GM19193 (cell line): ENCODE results near the gene ABCC1.

Experiments
- POLR2A ChIP-seq: IDR thresholded peaks from 4 replicates; pipeline ENCODE4 v1.6.1; 2011; ENCODE audit not compliant: insufficient read depth, insufficient read length; ENCODE audit errors: extremely low read depth

The ABCC1 gene

DNA sequence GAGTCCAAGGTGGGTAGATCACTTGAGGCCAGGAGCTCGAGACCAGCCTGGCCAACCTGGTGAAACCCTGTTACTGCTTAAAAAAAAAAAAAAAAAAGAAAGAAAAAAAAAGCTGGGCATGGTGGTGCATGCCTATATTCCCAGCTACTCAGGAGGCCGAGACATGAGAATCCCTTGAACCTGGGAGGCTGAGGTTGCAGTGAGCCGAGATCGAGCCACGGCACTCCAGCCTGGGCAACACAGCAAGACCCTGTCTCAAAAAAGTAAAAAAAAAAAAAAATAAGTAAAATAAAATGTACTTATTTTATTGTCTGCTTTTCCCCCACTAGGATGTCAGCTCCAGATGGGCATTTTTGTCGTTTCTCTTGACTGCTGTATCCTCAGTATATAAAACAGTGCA is 107.7 kb downstream of the ABCC1 start:
- TF ChIP-seq POLR2A = no peak

DNA sequence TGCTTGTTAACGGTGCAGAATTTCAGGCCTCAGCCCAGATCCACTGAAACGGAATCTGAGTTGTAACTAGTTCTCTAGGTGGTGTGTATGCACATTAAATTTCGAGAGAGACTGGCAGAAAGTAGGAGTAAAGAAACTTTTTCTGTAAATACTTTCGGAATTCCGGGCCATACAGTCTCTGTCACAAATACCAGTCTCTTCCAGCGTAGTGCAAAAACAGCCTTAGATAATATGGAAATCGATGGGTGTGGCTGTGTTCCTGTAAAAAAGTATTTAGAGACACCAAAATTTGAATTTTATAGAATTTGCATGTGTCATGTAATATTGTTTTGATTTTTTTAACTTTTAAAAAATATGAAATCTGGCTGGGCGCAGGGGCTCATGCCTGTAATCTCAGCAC is 109.7 kb downstream of the ABCC1 start:
- no peak for TF ChIP-seq POLR2A

DNA sequence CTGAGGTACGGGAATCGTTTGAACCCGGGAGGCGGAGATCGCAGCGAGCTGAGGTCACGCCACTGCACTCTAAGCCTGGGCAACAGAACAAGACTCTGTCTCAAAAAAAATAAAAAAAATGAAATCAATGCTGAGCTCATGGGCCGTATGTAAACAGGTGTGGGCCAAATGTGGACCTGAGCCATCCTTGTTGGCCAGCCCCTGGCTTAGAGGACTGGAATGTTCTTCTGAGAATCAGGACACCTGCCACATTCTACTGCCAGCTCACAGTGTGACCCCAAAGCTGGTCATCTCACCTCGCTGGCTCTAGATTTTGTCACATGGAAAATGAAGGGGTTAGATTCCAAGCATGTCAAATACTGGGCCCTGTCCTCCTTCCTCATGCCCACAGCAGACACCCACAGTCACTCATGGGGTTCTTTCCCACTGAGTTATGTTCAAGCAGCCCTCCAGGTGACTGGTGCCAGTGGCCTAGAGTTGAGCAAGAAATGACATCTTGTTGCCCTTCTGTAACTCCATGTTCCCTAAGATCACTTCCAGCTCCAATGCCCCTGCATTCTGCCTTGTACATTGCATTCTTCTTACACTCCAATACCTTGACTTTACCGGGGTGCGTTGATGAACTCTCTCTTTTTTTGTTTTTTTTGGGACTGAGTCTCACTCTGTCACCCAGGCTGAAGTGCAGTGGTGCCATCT is 110.6 kb downstream of the ABCC1 start:
- TF ChIP-seq POLR2A = no peak

DNA sequence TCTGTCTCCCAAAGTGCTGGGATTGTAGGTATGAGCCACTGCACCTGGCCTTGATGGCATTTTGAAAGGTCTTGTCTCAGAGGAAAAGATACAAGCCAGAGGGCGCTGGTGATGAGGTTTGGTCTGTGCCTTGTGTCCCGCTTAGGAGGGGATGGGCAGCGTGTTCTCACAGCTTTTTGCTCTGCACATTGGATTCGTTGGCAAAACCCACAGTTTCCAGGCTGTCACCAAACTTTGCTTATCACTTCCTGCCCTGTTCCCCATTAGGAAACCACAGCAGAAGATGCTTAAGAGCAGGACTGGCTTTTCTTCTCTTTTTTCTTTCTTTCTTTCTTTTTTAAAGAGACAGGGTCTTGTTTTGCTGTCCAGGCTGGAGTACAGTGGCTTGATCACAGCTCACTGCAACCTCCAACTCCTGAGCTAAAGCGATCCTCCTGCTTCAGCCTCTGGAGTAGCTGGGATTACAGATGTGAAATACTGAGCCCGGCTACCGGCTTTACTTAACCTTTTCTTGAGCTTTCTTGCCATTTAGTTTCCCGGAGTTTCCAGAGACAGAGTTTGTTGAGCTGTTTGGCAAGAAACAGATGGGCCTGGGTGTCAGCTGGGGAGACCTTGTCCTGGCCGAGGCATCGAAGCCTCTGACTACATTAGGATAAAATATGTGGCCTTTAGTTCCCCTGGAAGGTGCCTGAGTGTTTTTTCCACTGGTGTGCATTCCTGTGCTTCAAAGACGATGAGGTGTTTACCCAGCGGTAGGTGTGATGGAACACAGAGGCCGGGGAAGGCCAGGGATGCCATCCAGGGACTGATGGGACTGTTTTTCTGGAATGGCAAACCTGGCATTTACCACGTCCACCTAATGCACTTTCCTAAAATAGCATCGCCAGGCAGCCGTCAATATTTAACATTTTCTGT is 112.9 kb downstream of the ABCC1 start:
- TF ChIP-seq POLR2A = no peak

DNA sequence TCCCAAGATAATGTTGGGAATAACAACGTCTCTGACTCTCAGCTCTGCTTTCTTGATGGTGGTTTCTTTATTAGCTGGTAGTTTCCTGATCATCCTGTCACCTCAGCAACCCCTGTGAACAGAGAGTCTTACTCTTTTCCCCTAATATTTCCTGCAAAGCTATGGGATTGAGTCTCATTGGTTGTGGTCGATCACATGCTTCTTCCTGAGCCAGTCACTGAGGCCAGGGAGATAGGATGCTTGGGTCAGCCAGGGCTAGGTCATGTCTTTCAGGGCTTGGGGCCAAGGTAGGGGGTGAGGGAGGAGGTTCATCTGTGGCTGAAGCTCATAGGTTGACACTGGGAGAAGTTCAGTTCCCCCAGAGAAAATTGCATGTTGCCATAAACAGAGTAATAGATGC is 114.3 kb downstream of the ABCC1 start:
- TF ChIP-seq POLR2A = no peak

DNA sequence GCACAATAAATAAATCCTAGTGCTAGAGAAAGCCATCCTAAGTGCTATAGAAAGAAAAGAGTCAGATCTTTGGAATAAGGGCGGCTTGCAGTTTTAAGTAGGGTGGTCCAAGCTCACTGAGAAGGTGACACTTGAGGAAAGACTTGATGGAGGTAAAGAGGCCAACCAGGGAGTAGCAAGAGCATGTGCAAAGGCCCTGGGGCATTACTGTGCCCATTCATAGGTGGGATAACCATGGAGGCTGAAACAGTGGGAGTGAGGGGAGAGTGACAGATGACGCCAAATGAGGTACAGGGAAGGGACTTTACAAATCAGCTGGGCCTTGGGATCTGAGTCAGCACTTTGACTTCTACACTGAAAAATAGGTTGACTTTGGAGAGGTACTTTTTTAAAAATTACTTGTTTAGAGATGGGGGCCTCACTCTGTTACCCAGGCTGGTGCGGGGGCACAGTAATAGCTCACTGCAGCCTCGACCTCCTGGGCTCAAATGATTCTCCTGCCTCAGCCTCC is 115.5 kb downstream of the ABCC1 start:
- no peak for TF ChIP-seq POLR2A

DNA sequence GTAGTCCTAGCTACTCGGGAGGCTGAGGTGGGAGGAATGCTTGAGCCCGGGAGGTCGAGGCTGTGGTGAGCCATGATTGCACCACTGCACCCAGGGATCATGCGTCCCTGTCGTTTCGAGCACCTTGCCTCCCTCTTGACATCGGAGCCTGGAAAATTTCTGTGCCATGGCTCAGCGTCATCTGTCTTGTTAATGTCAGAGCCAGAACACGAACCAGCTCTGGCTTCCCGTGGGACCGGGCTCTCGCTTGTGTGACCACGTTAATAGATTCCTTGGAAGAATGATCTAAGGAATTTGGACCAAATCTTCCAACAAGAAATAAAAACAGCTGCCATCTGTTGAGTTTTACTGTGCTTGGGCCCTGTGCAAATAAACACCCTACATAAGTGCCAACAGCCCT is 117.7 kb downstream of the ABCC1 start:
- TF ChIP-seq POLR2A = no peak

DNA sequence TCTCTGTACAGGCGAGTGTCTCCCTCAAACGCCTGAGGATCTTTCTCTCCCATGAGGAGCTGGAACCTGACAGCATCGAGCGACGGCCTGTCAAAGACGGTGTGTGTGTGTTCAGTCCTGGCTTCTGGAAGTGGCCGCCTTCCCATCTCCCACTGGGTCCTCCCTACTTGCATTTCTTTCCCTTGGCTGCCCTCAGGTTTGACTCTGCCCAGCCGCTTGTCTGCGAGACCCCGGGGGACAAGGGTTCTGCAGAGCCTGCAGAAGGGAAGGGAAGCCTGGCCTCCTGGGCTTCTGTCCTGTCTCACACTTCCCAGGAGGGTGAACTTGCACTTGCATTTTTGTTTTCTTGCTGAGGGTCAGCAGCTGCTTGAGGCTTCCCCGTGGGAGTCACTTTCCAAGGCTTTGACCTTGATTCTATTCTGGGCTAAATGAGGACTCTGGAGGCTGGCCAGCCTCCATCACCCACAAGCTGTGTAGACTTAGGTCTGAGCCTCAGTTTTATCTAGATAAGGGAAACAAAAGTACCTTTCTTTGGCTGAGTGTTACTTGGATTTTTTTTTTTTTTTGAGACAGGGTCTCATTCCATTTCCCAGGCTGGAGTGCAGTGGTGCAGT is 122.3 kb downstream of the ABCC1 start:
- TF ChIP-seq POLR2A = no peak

DNA sequence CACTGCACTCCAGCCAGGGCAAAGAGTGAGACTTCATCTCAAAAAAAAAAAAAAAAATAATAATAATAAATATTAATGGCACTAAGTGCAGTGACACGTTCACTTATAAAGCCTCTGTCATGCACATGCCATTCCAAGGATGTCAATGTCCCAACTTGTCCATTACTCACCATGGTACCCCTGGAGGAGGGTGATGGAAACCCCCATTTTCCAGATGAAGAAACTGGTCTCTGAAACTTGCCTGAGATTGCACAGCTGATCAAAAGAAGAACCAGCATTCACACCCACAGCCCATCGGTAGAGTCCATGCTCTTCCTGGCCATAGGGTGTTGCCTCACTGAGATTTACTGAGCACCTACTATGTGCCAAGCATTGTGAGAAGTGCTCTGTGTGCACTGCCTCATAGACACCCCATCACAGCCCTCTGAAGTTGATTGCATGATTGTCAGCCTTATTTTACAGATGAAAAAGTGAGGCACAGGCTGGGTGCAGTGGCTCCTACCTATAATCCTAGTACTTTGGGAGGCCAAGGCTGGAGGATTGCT is 123.7 kb downstream of the ABCC1 start:
- no peak for TF ChIP-seq POLR2A

DNA sequence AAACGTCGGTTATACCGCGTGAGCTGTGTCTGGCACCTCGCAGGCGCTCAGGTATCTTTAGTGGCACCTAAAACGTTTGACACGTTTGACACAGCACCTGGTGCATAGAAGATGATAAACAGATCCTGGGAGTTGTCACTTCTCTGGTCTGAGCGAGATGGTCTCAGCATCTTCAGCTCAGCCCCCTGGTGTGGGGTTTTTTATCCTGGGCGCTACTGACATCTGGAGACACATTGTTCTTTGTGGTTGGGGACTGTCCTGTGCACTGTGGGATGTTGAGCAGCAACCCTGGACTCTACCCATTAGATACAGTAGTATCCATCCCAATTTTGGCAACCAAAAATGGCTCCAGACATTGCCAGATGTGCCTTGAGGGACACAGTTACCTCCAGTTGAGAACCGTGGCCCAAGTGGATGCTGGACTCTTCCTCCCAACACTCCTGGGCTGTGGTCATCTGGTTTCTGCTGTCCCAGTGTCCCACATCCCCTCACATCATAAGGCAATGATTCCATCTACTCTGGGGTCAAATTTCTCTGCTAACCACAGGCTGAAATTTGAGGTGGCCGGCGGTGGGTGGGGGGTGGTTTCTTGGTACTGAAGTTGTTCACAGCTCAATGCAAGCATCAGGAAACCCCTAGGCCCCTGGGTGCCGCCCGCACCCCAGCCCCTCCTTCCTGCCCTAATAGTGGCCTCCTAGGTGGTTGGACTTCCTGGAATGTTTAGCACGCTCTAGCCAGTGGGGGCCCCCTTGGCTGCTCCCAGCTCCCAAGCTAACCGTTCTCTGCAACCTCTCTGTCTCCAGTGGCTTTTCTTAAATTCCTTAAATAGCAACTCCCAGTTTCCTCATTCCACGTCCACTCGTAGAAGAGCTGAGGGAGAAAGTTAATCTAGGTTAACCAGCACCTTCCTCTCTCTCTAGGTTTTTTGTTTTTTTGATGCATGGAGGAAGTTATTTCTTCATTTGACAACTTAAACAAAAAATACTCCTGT is 124.8 kb downstream of the ABCC1 start:
- no peak for TF ChIP-seq POLR2A

DNA sequence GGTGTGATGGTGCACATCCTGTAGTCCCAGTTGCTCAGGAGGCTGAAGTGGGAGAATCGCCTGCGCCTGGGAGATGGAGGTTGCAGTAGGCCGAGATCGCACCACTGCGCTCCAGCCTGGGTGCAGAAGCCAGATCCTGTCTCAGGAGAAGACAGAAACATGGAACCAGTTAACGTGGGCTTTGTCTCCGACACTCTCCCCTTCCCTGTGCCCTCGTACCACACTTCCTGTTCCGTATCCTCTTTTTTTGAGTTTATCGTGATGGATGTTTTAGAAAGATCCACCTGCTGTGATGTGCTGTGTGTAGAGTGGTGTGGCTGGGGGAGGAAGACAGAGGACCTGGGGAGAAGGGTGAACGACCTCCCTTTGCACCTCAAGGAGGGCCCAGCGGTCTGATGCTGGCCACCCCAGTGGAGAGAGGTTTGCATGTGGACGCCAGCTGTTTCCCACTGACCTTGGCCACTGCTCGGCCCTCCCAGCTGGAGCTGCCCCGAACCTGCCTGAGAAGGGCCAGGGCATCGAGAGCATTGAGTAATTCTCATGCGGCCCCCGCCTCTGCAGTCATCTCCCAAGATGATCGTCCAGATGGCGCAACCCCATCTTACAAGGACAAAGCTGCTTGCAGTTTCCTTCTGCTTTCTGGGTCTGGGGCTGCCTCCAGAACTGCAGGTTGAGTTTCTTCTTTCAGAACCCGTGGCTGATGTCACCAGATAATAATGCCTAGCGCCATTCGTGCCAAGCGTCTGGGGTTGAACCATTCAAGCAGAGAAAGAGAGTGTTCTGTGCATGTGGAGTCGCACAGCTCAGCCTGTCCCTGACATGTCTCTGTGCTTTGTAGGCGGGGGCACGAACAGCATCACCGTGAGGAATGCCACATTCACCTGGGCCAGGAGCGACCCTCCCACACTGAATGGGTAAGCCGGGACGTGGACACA is 126.3 kb downstream of the ABCC1 start:
- TF ChIP-seq POLR2A = no peak

DNA sequence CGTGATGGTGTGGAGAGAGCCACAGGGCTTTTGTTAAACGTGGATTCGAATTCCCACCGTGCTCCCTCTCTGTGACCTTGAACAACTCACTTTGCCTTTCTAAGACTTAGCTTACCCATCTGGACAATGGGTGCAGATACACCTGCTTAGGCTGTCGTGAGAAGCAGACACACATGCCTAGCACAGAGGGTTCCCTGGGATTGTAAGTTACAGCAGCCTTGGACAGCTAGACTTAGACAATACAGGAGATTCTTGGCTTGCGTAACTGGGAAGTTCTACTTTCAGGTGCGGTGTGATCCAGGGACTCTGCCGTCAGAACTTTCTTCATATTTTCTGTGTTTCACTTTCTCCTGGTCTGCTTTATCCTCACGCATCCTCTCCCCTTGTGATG is 127.0 kb downstream of the ABCC1 start:
- no peak for TF ChIP-seq POLR2A

DNA sequence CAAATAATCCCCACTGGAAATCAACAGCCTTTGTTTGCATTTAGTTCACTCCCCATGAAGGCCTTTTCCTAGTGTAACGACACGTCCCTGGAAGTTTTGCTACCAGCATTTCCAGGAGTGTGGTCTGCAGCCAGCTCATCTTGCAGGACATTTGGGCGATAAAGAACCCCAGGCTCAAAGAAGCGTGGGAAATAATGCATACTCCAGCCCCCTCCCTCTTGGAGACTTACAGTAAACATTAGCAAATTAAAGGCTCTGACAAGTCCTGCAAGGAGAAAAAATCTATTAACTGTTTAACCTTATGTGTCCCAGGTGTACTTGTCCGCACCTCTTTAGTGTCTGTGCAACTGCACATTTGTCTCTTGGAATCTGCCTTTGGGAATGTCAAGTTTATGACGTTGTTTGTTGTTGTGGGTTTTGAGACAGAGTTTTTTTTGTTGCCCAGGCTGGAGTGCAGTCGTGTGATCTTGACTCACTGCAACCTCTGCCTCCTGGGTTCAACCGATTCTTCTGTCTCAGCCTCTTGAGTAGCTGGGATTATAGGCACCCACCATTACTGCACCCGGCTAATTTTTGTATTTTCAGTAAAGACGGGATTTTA is 131.1 kb downstream of the ABCC1 start:
- TF ChIP-seq POLR2A = no peak

DNA sequence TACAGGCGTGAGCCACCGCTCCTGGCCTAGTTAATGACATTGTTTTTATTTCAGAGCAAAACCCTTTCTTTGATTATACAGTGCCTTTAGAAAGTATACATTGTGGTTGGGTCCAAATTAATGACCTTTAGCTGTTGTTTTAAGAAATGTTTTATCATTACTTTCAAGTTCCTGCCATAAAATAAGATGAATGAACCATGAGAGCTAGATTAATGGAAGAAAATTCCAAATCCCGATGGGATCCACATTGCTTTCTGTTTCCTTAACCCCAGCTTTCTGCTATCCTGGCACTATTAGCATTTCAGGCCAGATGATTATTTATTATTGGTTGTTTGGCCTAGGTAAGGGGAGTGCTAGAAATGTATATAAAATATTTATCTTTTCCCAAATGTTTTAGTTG is 131.7 kb downstream of the ABCC1 start:
- no peak for TF ChIP-seq POLR2A
